Lower lobe of right lung (tissue), 2 donors: ENCODE results near the gene TMEM131. TPM values are rescaled to one million over a fixed set of nuclear protein-coding genes. Genes with fewer than 3 reads are reported as not detected.
"Not testable (repeated sequence)": the region's sequence is repeated elsewhere in the genome, so short reads cannot be mapped to it uniquely, and the experiment has no call there.

ENCODE experiments used
- ATAC-seq, 2 donors: fragments of 200-7000 bp; cut with Tn5 transposase; one replicate each; pipeline ENCODE4 v1.9.1; 2020 to 2022; ENCODE audit warnings: mild to moderate bottlenecking in 2 of 2, moderate library complexity in 2 of 2
- DNase-seq: peaks from one replicate; pipeline ENCODE4 v3.0.0-alpha.2; 2020
- H3K27ac ChIP-seq: fragments of 200-600 bp; one replicate; pipeline ENCODE4 v1.8.0; 2022
- H3K27me3 ChIP-seq: fragments of 200-600 bp; one replicate; pipeline ENCODE4 v1.8.0; 2022; ENCODE audit warnings: low read depth
- H3K36me3 ChIP-seq: fragments of 200-600 bp; one replicate; pipeline ENCODE4 v1.8.0; 2022; ENCODE audit warnings: mild to moderate bottlenecking
- H3K4me1 ChIP-seq: fragments of 200-600 bp; one replicate; pipeline ENCODE4 v1.8.0; 2022
- H3K4me3 ChIP-seq: fragments of 200-600 bp; one replicate; pipeline ENCODE4 v1.8.0; 2022; ENCODE audit warnings: mild to moderate bottlenecking
- H3K9me3 ChIP-seq: fragments of 200-600 bp; one replicate; pipeline ENCODE4 v1.8.0; 2022
- CTCF ChIP-seq: fragments of 200-600 bp; IDR thresholded peaks from one replicate; pipeline ENCODE4 v1.8.0; 2022; ENCODE audit warnings: antibody characterized with exemption, mild to moderate bottlenecking
- intact Hi-C: fragments of 100-400 bp; cut with DNase I; formaldehyde crosslinking; loops from one replicate; pipeline ENCODE4 v1.11.0; 2022
- total RNA-seq: library from RNA; stranded (reverse); fragmentation: NEBNext Ultra II Directional; extraction: Animal tissue kit (Norgen Biotek cat#: 25700); gene quantifications from one replicate; pipeline ENCODE4 v1.2.1, GENCODE V29; 2021
- donor health status: DM: no; HTN: yes; CAD: no; lungs with severe emphysema.

The TMEM131 gene
- total RNA-seq, 1 donor from 2014 or later, result 42.2 TPM

GRCh38 chr2:97848306-97848705, 147.4 kb downstream of the TMEM131 start:
- H3K36me3 ChIP-seq, result peaks cover under 1% of the 10 kb centered on the region
- DNase-seq, result no peak
- H3K4me1 ChIP-seq, result peaks cover 7% of the 10 kb centered on the region
- no peaks in the 10 kb centered on the region for H3K27me3 ChIP-seq
- intact Hi-C loops, result no loop called here
- TF ChIP-seq CTCF, result no peak
- no peaks in the 10 kb centered on the region for H3K9me3 ChIP-seq
- no peak overlapping the region for H3K4me3 ChIP-seq
- H3K27ac ChIP-seq, result no peak overlapping the region
- ATAC-seq, result no peak

- H3K27me3 ChIP-seq, H3K9me3 ChIP-seq, DNase-seq, H3K4me3 ChIP-seq, intact Hi-C loops, H3K4me1 ChIP-seq, ATAC-seq, H3K27ac ChIP-seq: not testable (repeated sequence)
- H3K36me3 ChIP-seq, result peaks cover 10% of the 10 kb centered on the region
Observed at GRCh38 chr2:97846716-97847115, 149.0 kb downstream of the TMEM131 start.

- DNase-seq, result no peak
- Histone ChIP-seq H3K27ac (no peak overlapping the region), H3K9me3 (no peaks in the 10 kb centered on the region), H3K4me1 (peaks cover 7% of the 10 kb centered on the region), H3K36me3 (peaks cover 17% of the 10 kb centered on the region), H3K4me3 (no peak overlapping the region), H3K27me3 (no peaks in the 10 kb centered on the region)
- no peak for ATAC-seq
- TF ChIP-seq CTCF, result no peak
- intact Hi-C loops, result no loop called here
Observed at GRCh38 chr2:97845818-97846217, 149.9 kb downstream of the TMEM131 start.

- Histone ChIP-seq H3K36me3 (peaks cover 24% of the 10 kb centered on the region), H3K4me1 (peaks cover 7% of the 10 kb centered on the region), H3K27ac (no peak overlapping the region), H3K9me3 (no peaks in the 10 kb centered on the region), H3K27me3 (no peaks in the 10 kb centered on the region), H3K4me3 (no peak overlapping the region)
- DNase-seq, result no peak
- ATAC-seq, result no peak
- intact Hi-C loops, result no loop called here
- TF ChIP-seq CTCF, result no peak
Observed at GRCh38 chr2:97845133-97845532, 150.6 kb downstream of the TMEM131 start.

- no peaks in the 10 kb centered on the region for H3K27me3 ChIP-seq
- no peak for TF ChIP-seq CTCF
- no peaks in the 10 kb centered on the region for H3K9me3 ChIP-seq
- ATAC-seq (no peak), DNase-seq (no peak)
- intact Hi-C loops, result no loop called here
- peaks cover 29% of the 10 kb centered on the region for H3K36me3 ChIP-seq
- peaks cover 5% of the 10 kb centered on the region for H3K4me1 ChIP-seq
- H3K27ac ChIP-seq, result no peak overlapping the region
- no peak overlapping the region for H3K4me3 ChIP-seq
Observed at GRCh38 chr2:97844311-97844859, 151.4 kb downstream of the TMEM131 start.

GRCh38 chr2:97840198-97840597, 155.6 kb downstream of the TMEM131 start:
- no peaks in the 10 kb centered on the region for H3K9me3 ChIP-seq
- peaks cover 44% of the 10 kb centered on the region for H3K36me3 ChIP-seq
- no peaks in the 10 kb centered on the region for H3K4me1 ChIP-seq
- DNase-seq (no peak), ATAC-seq (no peak)
- H3K27me3 ChIP-seq, result no peaks in the 10 kb centered on the region
- no peak overlapping the region for H3K4me3 ChIP-seq
- intact Hi-C loops, result no loop called here
- TF ChIP-seq CTCF, result no peak
- no peak overlapping the region for H3K27ac ChIP-seq
